NB4 (cell line): ENCODE data around the gene CEP89.
"Not testable (repeated sequence)": the region's sequence is repeated elsewhere in the genome, so short reads cannot be mapped to it uniquely, and the experiment has no call there.

Experiments used
- DNase-seq: peaks from one replicate; pipeline ENCODE4 v3.0.0; 2010; ENCODE audit warnings: low read depth
- H3K4me3 ChIP-seq: one replicate; pipeline ENCODE4 v1.5.1; 2011; ENCODE audit warnings: mild to moderate bottlenecking, low read depth, low read length, moderate library complexity
- MYC ChIP-seq: IDR thresholded peaks from 2 replicates; pipeline ENCODE4 v1.6.1; 2011; ENCODE audit warnings: low read depth, low read length
- POLR2A ChIP-seq: IDR thresholded peaks from 2 replicates; pipeline ENCODE4 v1.6.1; 2011; ENCODE audit warnings: mild to moderate bottlenecking; ENCODE audit not compliant: insufficient read length; ENCODE audit errors: extremely low read depth
- TF ChIP-seq, protein P1 (sequence below): IDR thresholded peaks from one replicate; pipeline ENCODE4 v1.5.1; 2012; ENCODE audit warnings: low read depth, low read length
- TF ChIP-seq, protein P2 (sequence below): IDR thresholded peaks from 2 replicates; pipeline ENCODE4 v1.6.1; 2011; ENCODE audit warnings: low read depth, low read length

Gene CEP89

DNA sequence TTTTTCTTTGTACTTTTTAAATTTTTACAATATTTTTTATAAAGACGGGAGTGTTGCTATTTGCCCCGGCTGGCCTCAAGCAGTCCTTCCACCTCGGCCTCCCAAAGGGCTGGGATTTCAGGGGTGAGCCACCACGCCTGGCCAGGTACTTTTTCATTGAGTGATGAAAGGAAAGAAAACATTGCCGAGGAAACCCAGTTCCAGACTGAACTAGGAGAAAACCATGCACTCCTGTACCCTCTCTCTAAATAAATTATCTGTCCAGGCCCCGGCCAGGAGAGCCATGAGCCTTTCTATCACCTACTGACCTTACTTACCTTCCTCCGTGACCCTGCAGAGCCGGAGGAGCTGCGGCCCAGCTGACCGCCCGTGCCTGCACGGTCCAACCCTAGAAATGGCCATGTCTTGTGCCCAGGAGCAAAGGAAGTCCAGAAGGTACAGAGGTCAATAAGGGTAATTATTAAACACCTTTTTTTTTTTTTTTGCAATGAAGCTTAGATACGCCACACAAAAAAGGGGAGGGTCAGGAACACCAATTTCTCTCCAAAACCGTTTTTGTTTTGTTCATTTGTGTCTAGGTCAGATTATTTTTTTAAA is 102.3 kb downstream of the CEP89 start, which contains the start of gene SLC7A9:
SLC7A9 (minus strand) TSS at position 399 of the 597 bp plus-strand sequence. CDS start 1,233 bp downstream, outside the sequence.
- DNase-seq: no peak
- TF ChIP-seq, protein P1, sequence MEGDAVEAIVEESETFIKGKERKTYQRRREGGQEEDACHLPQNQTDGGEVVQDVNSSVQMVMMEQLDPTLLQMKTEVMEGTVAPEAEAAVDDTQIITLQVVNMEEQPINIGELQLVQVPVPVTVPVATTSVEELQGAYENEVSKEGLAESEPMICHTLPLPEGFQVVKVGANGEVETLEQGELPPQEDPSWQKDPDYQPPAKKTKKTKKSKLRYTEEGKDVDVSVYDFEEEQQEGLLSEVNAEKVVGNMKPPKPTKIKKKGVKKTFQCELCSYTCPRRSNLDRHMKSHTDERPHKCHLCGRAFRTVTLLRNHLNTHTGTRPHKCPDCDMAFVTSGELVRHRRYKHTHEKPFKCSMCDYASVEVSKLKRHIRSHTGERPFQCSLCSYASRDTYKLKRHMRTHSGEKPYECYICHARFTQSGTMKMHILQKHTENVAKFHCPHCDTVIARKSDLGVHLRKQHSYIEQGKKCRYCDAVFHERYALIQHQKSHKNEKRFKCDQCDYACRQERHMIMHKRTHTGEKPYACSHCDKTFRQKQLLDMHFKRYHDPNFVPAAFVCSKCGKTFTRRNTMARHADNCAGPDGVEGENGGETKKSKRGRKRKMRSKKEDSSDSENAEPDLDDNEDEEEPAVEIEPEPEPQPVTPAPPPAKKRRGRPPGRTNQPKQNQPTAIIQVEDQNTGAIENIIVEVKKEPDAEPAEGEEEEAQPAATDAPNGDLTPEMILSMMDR: no peak
- no peak for TF ChIP-seq MYC
- TF ChIP-seq POLR2A: no peak
- TF ChIP-seq, protein P2, sequence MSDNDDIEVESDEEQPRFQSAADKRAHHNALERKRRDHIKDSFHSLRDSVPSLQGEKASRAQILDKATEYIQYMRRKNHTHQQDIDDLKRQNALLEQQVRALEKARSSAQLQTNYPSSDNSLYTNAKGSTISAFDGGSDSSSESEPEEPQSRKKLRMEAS: no peak
- no peak within 1 kb of the TSS for H3K4me3 ChIP-seq

DNA sequence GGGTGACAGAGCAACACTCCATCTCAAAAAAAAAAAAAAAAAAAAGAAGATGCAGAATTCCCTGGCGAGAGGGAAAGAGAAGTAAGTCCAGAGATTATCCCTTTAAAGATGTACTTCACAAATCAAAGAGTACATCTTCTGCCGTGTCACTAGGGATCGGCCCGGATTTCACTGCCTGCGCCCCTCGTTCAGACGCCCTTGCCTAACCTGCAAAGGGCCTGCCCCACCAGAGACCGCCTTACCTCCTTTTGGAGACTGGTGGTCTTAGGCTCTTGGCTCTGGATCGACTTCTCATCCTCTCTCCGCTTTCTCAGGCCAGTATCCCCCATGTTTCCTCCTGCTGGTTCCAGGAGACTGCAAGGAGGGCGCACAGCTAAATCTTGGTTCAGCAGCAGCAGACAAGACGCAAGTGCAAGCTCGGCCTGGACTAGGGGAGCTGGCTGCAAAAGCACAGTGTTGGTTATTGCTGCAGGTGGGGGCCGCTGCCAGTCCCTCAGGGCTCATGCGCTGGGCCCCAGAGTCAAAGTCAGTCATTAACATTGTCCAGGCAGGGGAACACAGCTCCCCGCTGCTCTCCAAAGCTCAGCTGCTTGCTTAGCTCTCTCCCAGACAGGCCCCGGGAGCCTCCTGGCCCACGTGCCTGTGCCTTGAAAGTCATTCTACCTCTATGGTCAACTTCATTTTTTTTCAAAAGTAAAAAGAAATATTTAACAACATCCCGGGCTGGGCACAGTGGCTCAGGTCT is 103.4 kb downstream of the CEP89 start:
- TF ChIP-seq POLR2A (no peak), MYC (no peak)
- TF ChIP-seq, protein P2: no peak
- TF ChIP-seq, protein P1: no peak
- no peak for DNase-seq
- no peak overlapping the region for H3K4me3 ChIP-seq

DNA sequence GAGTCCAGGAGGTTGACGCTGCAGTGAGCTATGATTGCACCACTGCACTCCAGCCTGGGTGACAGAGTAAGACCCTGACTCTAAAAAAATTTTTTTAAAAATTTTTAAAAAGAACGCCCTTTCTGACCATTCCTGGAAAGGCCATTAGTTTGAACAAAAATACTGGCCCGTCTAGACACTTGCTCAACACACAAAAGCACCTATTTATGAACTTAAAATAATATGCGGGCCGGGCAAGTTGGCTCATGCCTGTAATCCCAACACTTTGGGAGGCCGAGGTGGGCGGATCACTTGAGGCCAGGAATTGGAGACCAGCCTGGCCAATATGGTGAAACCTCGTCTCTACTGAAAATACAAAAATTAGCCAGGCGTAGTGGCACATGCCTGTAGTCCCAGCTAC is 104.3 kb downstream of the CEP89 start:
- H3K4me3 ChIP-seq, DNase-seq: not testable (repeated sequence)

DNA sequence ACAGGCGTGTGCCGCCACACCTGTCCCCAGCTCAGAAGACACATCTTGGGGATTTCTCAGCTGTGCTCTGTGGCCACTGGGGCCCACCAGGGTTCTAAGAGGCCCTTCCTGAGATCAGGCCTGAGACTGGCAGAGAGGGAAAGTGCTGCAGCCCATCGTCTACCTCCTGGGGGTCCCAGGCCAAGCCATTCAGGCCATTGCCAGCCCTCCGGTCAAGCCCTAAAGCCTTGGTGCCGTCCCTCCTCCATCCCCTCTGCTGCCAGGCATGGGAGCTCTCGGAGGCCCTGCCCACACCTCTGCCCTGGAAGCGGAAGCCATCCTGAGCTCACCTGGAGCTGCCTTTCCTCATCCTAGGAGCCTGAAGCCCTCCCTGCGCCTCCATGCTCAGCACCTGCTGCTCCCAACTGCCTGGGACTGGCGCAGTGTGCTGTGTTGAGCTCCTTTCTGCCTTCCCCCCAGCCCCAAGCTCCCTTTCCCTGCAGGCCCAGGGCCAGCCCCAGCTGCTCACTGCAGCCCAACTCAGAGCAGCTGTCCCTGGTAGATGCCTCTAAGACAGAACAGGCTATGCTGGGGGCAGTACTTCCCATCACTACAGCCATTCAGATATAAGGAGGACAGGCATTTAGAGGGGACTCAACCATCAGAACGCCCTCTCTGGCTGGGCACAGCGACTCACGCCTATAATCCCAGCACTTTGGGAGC is 105.0 kb downstream of the CEP89 start:
- no peak overlapping the region for H3K4me3 ChIP-seq
- TF ChIP-seq, protein P2: no peak
- TF ChIP-seq, protein P1: no peak
- no peak for TF ChIP-seq POLR2A
- no peak for TF ChIP-seq MYC
- no peak for DNase-seq

DNA sequence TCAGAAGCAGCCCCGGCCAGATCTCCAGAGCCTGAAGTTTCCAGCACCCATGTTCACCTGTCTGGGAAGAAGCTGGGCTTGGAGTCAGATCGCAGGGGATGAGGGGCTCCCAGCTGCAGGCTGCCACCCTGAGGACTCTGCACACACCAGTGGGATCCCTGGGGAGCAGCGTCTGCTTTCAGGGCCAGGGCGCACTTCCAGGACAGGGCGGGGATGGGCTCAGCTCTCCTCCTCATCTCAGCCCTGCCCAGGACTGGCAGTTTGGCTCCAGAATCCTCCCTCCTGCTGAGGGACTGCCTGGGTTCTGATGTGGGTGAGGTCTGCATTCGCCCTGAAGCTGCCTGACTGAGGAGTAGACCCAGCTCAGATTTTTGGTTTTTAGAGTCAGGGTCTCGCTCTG is 105.7 kb downstream of the CEP89 start:
- H3K4me3 ChIP-seq: no peak overlapping the region
- TF ChIP-seq, protein P1: no peak
- TF ChIP-seq MYC (no peak), POLR2A (no peak)
- TF ChIP-seq, protein P2: no peak
- DNase-seq: no peak

DNA sequence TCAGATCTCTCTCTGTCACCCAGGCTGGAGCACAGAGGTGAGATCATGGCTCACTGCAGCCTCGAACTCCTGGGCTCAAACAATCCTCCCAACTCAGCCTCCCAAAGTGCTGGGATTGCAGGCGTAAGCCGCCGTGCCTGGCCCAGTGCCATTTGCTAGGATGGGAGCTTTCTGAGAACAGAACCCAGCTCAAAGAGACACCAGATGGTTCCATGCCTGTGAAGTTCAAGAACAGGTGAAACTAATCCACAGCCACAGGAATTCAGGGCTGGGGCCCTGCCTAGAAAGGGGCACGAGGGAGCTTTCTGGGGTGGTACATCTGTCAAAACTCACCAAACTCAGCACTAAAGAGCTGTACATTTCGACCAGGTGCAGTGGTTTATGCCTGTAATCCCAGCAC is 106.4 kb downstream of the CEP89 start:
- no peak for DNase-seq
- H3K4me3 ChIP-seq: no peak overlapping the region
- no peak for TF ChIP-seq POLR2A
- TF ChIP-seq MYC: no peak
- TF ChIP-seq, protein P2: no peak
- TF ChIP-seq, protein P1: no peak
